Measurements from ENCODE around the gene PSIP1. TPM values are rescaled to one million over a fixed set of nuclear protein-coding genes. Genes with fewer than 3 reads are reported as not detected.

Gene PSIP1
- total and polyA plus RNA-seq, 2 donors (not counting 1 experiment from before 2014, with no cell fraction given) = 19.7 to 124 TPM

DNA sequence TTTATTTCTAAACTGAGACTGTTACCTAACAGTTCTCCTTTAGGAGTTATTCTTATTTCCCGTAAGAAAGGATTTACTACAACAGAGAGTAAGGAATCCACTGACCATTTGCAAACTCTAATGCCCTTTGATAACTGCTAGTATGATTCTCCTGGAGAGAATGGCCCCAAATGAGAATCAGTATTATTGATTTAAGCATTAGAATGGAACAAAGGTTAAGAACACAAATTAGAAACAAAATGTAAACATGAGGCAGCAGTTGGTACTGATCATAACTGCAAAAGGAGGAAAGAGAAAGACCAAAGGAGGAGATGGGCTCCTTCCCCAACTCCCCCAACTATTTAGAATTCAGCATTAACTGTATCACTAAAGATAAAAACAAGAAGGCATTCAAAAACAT, 30.7 kb downstream of the PSIP1 start:
- no peak overlapping the region for H3K4me3 Mint-ChIP-seq
- no peak overlapping the region for H3K4me3 ChIP-seq (ENCODE audit: control extremely low read depth in 1 of 5, extremely low read depth in 1 of 5, insufficient read depth in 1 of 5, low read depth in 2 of 5, low read length in 4 of 5)
- no peak overlapping the region for H3K4me2 ChIP-seq (replicated peaks; ENCODE audit: low read depth, low read length, poor library complexity, severe bottlenecking)
- H3K27ac Mint-ChIP-seq = no peak overlapping the region
- peaks cover 0 to 32% of the 10 kb centered on the region in 2 experiments for H3K36me3 ChIP-seq (replicated peaks in 1 of 2; ENCODE audit: control extremely low read depth in 1 of 2, control insufficient read depth in 1 of 2, extremely low read depth in 1 of 2, insufficient read depth in 2 of 2, low read length in 1 of 2)
- peaks cover 6% of the 10 kb centered on the region for H3K79me2 ChIP-seq (ENCODE audit: control insufficient read depth, insufficient read depth, low read length)
- no peaks in the 10 kb centered on the region for H3K27me3 ChIP-seq (replicated peaks in 1 of 4; ENCODE audit: control extremely low read depth in 1 of 4, control insufficient read depth in 3 of 4, insufficient read depth in 4 of 4, low read length in 3 of 4)
- ATAC-seq (ENCODE audit: low read depth) (no peak), DNase-seq (no peak)
- intact Hi-C loops (cut with micrococcal nuclease) = no loop called here
- no peaks in the 10 kb centered on the region for H4K20me1 ChIP-seq (ENCODE audit: control insufficient read depth, insufficient read depth, low read length, poor library complexity, severe bottlenecking)
- H3K4me1 Mint-ChIP-seq = peaks cover 16% of the 10 kb centered on the region
- ChIA-PET CTCF (interaction anchor here (1.2 kb wide), 1 partner anchor 202 kb away, joined by 3 read pairs; no protein-coding TSS in a partner anchor), POLR2A (no interaction called here)
- no peaks in the 10 kb centered on the region for H3K9me3 ChIP-seq (ENCODE audit: control extremely low read depth in 1 of 3, control insufficient read depth in 2 of 3, insufficient read depth in 1 of 3, low read length in 2 of 3)
- peak overlapping the region in 1 of 2 donors; percentile 6 for H3K27ac ChIP-seq (ENCODE audit: low read length in 2 of 2)
- H3K9ac ChIP-seq (ENCODE audit: low read length) = no peak overlapping the region
- no peaks in the 10 kb centered on the region for H3K9me3 Mint-ChIP-seq (ENCODE audit: insufficient read depth)
- no peaks in the 10 kb centered on the region for H3K4me1 ChIP-seq (ENCODE audit: control insufficient read depth in 2 of 2, insufficient read depth in 2 of 2, low read length in 2 of 2)
- TF ChIP-seq, protein P1, sequence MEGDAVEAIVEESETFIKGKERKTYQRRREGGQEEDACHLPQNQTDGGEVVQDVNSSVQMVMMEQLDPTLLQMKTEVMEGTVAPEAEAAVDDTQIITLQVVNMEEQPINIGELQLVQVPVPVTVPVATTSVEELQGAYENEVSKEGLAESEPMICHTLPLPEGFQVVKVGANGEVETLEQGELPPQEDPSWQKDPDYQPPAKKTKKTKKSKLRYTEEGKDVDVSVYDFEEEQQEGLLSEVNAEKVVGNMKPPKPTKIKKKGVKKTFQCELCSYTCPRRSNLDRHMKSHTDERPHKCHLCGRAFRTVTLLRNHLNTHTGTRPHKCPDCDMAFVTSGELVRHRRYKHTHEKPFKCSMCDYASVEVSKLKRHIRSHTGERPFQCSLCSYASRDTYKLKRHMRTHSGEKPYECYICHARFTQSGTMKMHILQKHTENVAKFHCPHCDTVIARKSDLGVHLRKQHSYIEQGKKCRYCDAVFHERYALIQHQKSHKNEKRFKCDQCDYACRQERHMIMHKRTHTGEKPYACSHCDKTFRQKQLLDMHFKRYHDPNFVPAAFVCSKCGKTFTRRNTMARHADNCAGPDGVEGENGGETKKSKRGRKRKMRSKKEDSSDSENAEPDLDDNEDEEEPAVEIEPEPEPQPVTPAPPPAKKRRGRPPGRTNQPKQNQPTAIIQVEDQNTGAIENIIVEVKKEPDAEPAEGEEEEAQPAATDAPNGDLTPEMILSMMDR (IDR thresholded peaks at IDR 0.05) = no peak
- TF ChIP-seq EZH2 (IDR thresholded peaks at IDR 0.05; ENCODE audit: borderline replicate concordance, insufficient read depth, low read depth, low read length, poor library complexity, severe bottlenecking) = no peak
- no CpG with 5 or more reads among the region's 1 CpG for WGBS (ENCODE audit: insufficient coverage)
- H3K27me3 Mint-ChIP-seq = no peaks in the 10 kb centered on the region
- no peak overlapping the region for H2AFZ ChIP-seq (ENCODE audit: insufficient read depth, low read depth, low read length, poor library complexity, severe bottlenecking)

GRCh38 chr9:15475923-15476536, 34.7 kb downstream of the PSIP1 start:
- WGBS (ENCODE audit: insufficient coverage) = 76% methylated on average over 6 of the region's 8 CpGs

More at GRCh38 chr9:15475923-15476536, 34.7 kb downstream of the PSIP1 start:
- Histone ChIP-seq H3K36me3 (replicated peaks in 1 of 2; ENCODE audit: control extremely low read depth in 1 of 2, control insufficient read depth in 1 of 2, extremely low read depth in 1 of 2, insufficient read depth in 2 of 2, low read length in 1 of 2) (peaks cover 7 to 38% of the 10 kb centered on the region in 2 experiments), H3K4me3 (ENCODE audit: control extremely low read depth in 1 of 5, extremely low read depth in 1 of 5, insufficient read depth in 1 of 5, low read depth in 2 of 5, low read length in 4 of 5) (no peak overlapping the region), H3K4me2 (replicated peaks; ENCODE audit: low read depth, low read length, poor library complexity, severe bottlenecking) (no peak overlapping the region), H3K27ac (ENCODE audit: low read length in 2 of 2) (no peak overlapping the region), H3K27me3 (replicated peaks in 1 of 4; ENCODE audit: control extremely low read depth in 1 of 4, control insufficient read depth in 3 of 4, insufficient read depth in 4 of 4, low read length in 3 of 4) (no peaks in the 10 kb centered on the region), H3K9ac (ENCODE audit: low read length) (no peak overlapping the region), H4K20me1 (ENCODE audit: control insufficient read depth, insufficient read depth, low read length, poor library complexity, severe bottlenecking) (no peaks in the 10 kb centered on the region), H2AFZ (ENCODE audit: insufficient read depth, low read depth, low read length, poor library complexity, severe bottlenecking) (no peak overlapping the region), H3K4me1 (ENCODE audit: control insufficient read depth in 2 of 2, insufficient read depth in 2 of 2, low read length in 2 of 2) (no peaks in the 10 kb centered on the region), H3K79me2 (ENCODE audit: control insufficient read depth, insufficient read depth, low read length) (no peaks in the 10 kb centered on the region), H3K9me3 (ENCODE audit: control extremely low read depth in 1 of 3, control insufficient read depth in 2 of 3, insufficient read depth in 1 of 3, low read length in 2 of 3) (no peaks in the 10 kb centered on the region)
- H3K4me1 Mint-ChIP-seq = peaks cover 2% of the 10 kb centered on the region
- POLR2A ChIA-PET = no interaction called here
- TF ChIP-seq EZH2 (IDR thresholded peaks at IDR 0.05; ENCODE audit: borderline replicate concordance, insufficient read depth, low read depth, low read length, poor library complexity, severe bottlenecking) = no peak
- TF ChIP-seq, protein P1 (IDR thresholded peaks at IDR 0.05) = no peak
- intact Hi-C loops (cut with micrococcal nuclease) = no loop called here
- no peak overlapping the region for H3K27ac Mint-ChIP-seq
- DNase-seq = no peak
- no peaks in the 10 kb centered on the region for H3K9me3 Mint-ChIP-seq (ENCODE audit: insufficient read depth)
- no peak overlapping the region for H3K4me3 Mint-ChIP-seq
- no peak for ATAC-seq (ENCODE audit: low read depth)
- CTCF ChIA-PET = interaction anchor here (0.9 to 1.7 kb wide), 3 partner anchors 9 to 132 kb away, joined by 3 to 6 read pairs (median 4); no protein-coding TSS in a partner anchor
- no peaks in the 10 kb centered on the region for H3K27me3 Mint-ChIP-seq

All from B cell (primary cell).